SU-DHL-6 (cell line): ENCODE data around the gene EVI5.
"Not testable (repeated sequence)": the region's sequence is repeated elsewhere in the genome, so short reads cannot be mapped to it uniquely, and the experiment has no call there.

ENCODE experiments used
- CTCF ChIP-seq: fragments of 200-600 bp; sonication (generic); IDR thresholded peaks from one replicate; pipeline ENCODE4 v1.5.1; 2017; ENCODE audit warnings: antibody characterized with exemption, mild to moderate bottlenecking, low read length, moderate library complexity; ENCODE audit not compliant: insufficient read depth, poor library complexity, severe bottlenecking
- EZH2phosphoT487 ChIP-seq: fragments of 200-600 bp; sonication (generic), shearing (Covaris generic); conservative IDR thresholded peaks from 2 replicates; pipeline ENCODE4 v1.6.1; 2018; ENCODE audit warnings: mild to moderate bottlenecking, antibody characterized with exemption, low read length, moderate library complexity, mixed read lengths

- TF ChIP-seq CTCF, EZH2phosphoT487: not testable (repeated sequence)
Measured at GRCh38 chr1:92584810-92585209, 200.1 kb downstream of the EVI5 start.
